Keratinocyte (primary cell): ENCODE measurements around the gene PRR5. TPM values are rescaled to one million over a fixed set of nuclear protein-coding genes. Genes with fewer than 3 reads are reported as not detected.

Source experiments
- DNase-seq: peaks from one replicate; pipeline ENCODE4 v3.0.0-alpha.2; 2011; ENCODE audit warnings: low read depth, missing footprints, low spot score
- FAIRE-seq: peaks from 2 replicates; lab custom pipeline; 2011; peaks lifted over from hg19 to GRCh38; lab: Jason Lieb, UNC
- H2AFZ ChIP-seq: 2 replicates; pipeline ENCODE4 v1.6.0; 2012; ENCODE audit warnings: low read length, control low read depth, inconsistent platforms; ENCODE audit not compliant: control insufficient read depth
- H3K27ac ChIP-seq: 2 replicates; pipeline ENCODE4 v1.5.1; 2011; ENCODE audit warnings: low read length; ENCODE audit not compliant: control insufficient read depth, insufficient read depth
- H3K27me3 ChIP-seq: 3 replicates; pipeline ENCODE4 v1.6.0; 2011; ENCODE audit warnings: low read length; ENCODE audit not compliant: control insufficient read depth, insufficient read depth; ENCODE audit errors: extremely low read depth
- H3K36me3 ChIP-seq, 2 experiments: 2 replicates in 1 of 2; 3 replicates in 1 of 2; pipeline ENCODE4 v1.5.1; 2011; ENCODE audit warnings: low read length in 2 of 2, mild to moderate bottlenecking in 1 of 2; ENCODE audit not compliant: control insufficient read depth in 2 of 2, insufficient read depth in 2 of 2; ENCODE audit errors: extremely low read depth in 1 of 2
- H3K4me1 ChIP-seq: 3 replicates; pipeline ENCODE4 v1.5.1; 2011; ENCODE audit warnings: low read length; ENCODE audit not compliant: control insufficient read depth, insufficient read depth; ENCODE audit errors: extremely low read depth
- H3K4me2 ChIP-seq: 3 replicates; pipeline ENCODE4 v1.6.0; 2011; ENCODE audit warnings: low read depth, low read length; ENCODE audit not compliant: control insufficient read depth, insufficient read depth; ENCODE audit errors: extremely low read depth
- H3K4me3 ChIP-seq, 3 experiments: fragments of 200-600 bp in 1 of 3; sonication (generic) in 1 of 3; 2 replicates in 2 of 3; 3 replicates in 1 of 3; pipeline ENCODE4 v1.5.1; 2011 to 2016; ENCODE audit warnings: low read length in 3 of 3, mild to moderate bottlenecking in 3 of 3, control low read depth in 2 of 3, inconsistent platforms in 1 of 3, low read depth in 1 of 3, mixed read lengths in 1 of 3, mixed run types in 1 of 3, moderate library complexity in 1 of 3; ENCODE audit not compliant: control insufficient read depth in 2 of 3, insufficient read depth in 2 of 3; ENCODE audit errors: extremely low read depth in 1 of 3
- H3K79me2 ChIP-seq: 2 replicates; pipeline ENCODE4 v1.6.0; 2012; ENCODE audit warnings: low read length; ENCODE audit not compliant: control insufficient read depth, insufficient read depth
- H3K9ac ChIP-seq: 3 replicates; pipeline ENCODE4 v1.6.0; 2011; ENCODE audit warnings: low read length; ENCODE audit not compliant: control insufficient read depth, insufficient read depth; ENCODE audit errors: extremely low read depth
- H3K9me1 ChIP-seq: 3 replicates; pipeline ENCODE4 v1.6.0; 2011; ENCODE audit warnings: low read length; ENCODE audit not compliant: control insufficient read depth, insufficient read depth; ENCODE audit errors: extremely low read depth
- H3K9me3 ChIP-seq: 2 replicates; pipeline ENCODE4 v1.5.1; 2012; ENCODE audit warnings: low read depth, low read length; ENCODE audit not compliant: control insufficient read depth
- H4K20me1 ChIP-seq: 3 replicates; pipeline ENCODE4 v1.6.0; 2011; ENCODE audit warnings: low read length; ENCODE audit not compliant: control insufficient read depth, insufficient read depth; ENCODE audit errors: extremely low read depth
- EZH2 ChIP-seq: IDR thresholded peaks from one replicate; pipeline ENCODE4 v1.6.1; 2012; ENCODE audit warnings: inconsistent platforms, mild to moderate bottlenecking, low read length, moderate library complexity
- dilution Hi-C: fragments of 300-500 bp; cut with MboI; formaldehyde crosslinking; loops from one replicate; pipeline ENCODE4 v1.7.0; 2020; ENCODE audit warnings: low sequenced_read_pairs; ENCODE audit not compliant: extremely low pct_ligation_motif_present
- polyA plus RNA-seq, 5 experiments: library from polyadenylated mRNA; depleted of rRNA in 3 of 5; stranded (reverse) in 3 of 5; stranded (forward) in 1 of 5; unstranded in 1 of 5; fragments of >200 nt; gene quantifications; 1 replicate in 1 of 5; 2 replicates in 3 of 5; 3 replicates in 1 of 5; pipeline versions ENCODE4 v1.2.1 to v1.2.3, GENCODE V29; 2011 to 2012; ENCODE audit warnings: missing spikeins in 2 of 5, low read depth in 1 of 5, low replicate concordance in 1 of 5
- TF ChIP-seq, protein P1 (sequence below), 3 experiments: IDR thresholded peaks in 1 of 3; conservative IDR thresholded peaks in 1 of 3; optimal IDR thresholded peaks in 1 of 3; 2 replicates in 2 of 3; 3 replicates in 1 of 3; pipeline versions ENCODE3 to v1.5.1; 2011; ENCODE audit warnings: low read length in 3 of 3, mild to moderate bottlenecking in 3 of 3, moderate library complexity in 2 of 3, control low read depth in 1 of 3, inconsistent platforms in 1 of 3; ENCODE audit not compliant: insufficient read depth in 2 of 3; ENCODE audit errors: extremely low read depth in 1 of 3

Gene PRR5
- polyA plus RNA-seq, 1 donor (not counting 4 experiments of a cell fraction or from before 2014, with no cell fraction given) = 9.1 TPM

- TF ChIP-seq, protein P1, sequence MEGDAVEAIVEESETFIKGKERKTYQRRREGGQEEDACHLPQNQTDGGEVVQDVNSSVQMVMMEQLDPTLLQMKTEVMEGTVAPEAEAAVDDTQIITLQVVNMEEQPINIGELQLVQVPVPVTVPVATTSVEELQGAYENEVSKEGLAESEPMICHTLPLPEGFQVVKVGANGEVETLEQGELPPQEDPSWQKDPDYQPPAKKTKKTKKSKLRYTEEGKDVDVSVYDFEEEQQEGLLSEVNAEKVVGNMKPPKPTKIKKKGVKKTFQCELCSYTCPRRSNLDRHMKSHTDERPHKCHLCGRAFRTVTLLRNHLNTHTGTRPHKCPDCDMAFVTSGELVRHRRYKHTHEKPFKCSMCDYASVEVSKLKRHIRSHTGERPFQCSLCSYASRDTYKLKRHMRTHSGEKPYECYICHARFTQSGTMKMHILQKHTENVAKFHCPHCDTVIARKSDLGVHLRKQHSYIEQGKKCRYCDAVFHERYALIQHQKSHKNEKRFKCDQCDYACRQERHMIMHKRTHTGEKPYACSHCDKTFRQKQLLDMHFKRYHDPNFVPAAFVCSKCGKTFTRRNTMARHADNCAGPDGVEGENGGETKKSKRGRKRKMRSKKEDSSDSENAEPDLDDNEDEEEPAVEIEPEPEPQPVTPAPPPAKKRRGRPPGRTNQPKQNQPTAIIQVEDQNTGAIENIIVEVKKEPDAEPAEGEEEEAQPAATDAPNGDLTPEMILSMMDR (optimal IDR thresholded peaks at IDR 0.05 in 1 of 3, IDR thresholded peaks at IDR 0.05 in 1 of 3, conservative IDR thresholded peaks at IDR 0.05 in 1 of 3; ENCODE audit: extremely low read depth in 1 of 3, insufficient read depth in 2 of 3, low read length in 3 of 3) = no peak
- no peak for TF ChIP-seq EZH2
- FAIRE-seq (no peak), DNase-seq (no peak)
- no peaks in the 10 kb centered on the region for H3K79me2 ChIP-seq
- H3K9me3 ChIP-seq = no peaks in the 10 kb centered on the region
- dilution Hi-C loops = no loop called here
- H3K4me1 ChIP-seq = peaks cover 8% of the 10 kb centered on the region
- H2AFZ ChIP-seq = no peak overlapping the region
- H3K4me2 ChIP-seq = no peak overlapping the region
- H3K4me3 ChIP-seq = no peak overlapping the region
- no peak overlapping the region for H3K9ac ChIP-seq
- H3K9me1 ChIP-seq = no peaks in the 10 kb centered on the region
- H3K27me3 ChIP-seq = peaks cover 18% of the 10 kb centered on the region
- no peak overlapping the region for H3K27ac ChIP-seq
- H3K36me3 ChIP-seq = peaks cover 0 to 11% of the 10 kb centered on the region in 2 experiments
- no peaks in the 10 kb centered on the region for H4K20me1 ChIP-seq
Measured at GRCh38 chr22:44734278-44734677, 32.3 kb downstream of the PRR5 start.

GRCh38 chr22:44734801-44735517 lies 33.0 kb downstream of the PRR5 start:
- Histone ChIP-seq H3K4me1 (peaks cover 10% of the 10 kb centered on the region), H3K27ac (no peak overlapping the region), H3K9ac (no peak overlapping the region), H3K27me3 (peaks cover 18% of the 10 kb centered on the region), H3K9me1 (no peaks in the 10 kb centered on the region), H3K4me3 (no peak overlapping the region), H4K20me1 (no peaks in the 10 kb centered on the region), H2AFZ (no peak overlapping the region), H3K9me3 (no peaks in the 10 kb centered on the region), H3K79me2 (no peaks in the 10 kb centered on the region), H3K36me3 (peaks cover 0 to 11% of the 10 kb centered on the region in 2 experiments), H3K4me2 (no peak overlapping the region)
- TF ChIP-seq EZH2 = no peak
- TF ChIP-seq, protein P1 (optimal IDR thresholded peaks at IDR 0.05 in 1 of 3, IDR thresholded peaks at IDR 0.05 in 1 of 3, conservative IDR thresholded peaks at IDR 0.05 in 1 of 3; ENCODE audit: extremely low read depth in 1 of 3, insufficient read depth in 2 of 3, low read length in 3 of 3) = no peak
- dilution Hi-C loops = no loop called here
- no peak for FAIRE-seq
- no peak for DNase-seq
